PC-9 (cell line): ENCODE results near the gene TMEM53. TPM values are rescaled to one million over a fixed set of nuclear protein-coding genes. Genes with fewer than 3 reads are reported as not detected.

Source experiments
- BruUV-seq: library from RNA; stranded (reverse); fragments of 400-500 nt; replicated peaks from 2 replicates; lab custom pipeline; 2021; lab: Mats Ljungman, UMichigan
- CTCF ChIA-PET: fragments of 300-600 bp; sonication (Branson Sonifier 250); formaldehyde crosslinking; loops from one replicate; lab custom pipeline; 2022; ENCODE audit warnings: antibody characterized with exemption; lab: Charles Lee
- POLR2A ChIA-PET: fragments of 300-600 bp; sonication (Branson Sonifier 250); formaldehyde crosslinking; loops from one replicate; lab custom pipeline; 2022; ENCODE audit warnings: antibody characterized with exemption; ENCODE audit not compliant: unreplicated experiment; lab: Charles Lee
- DNase-seq, 2 experiments: peaks; one replicate each; pipeline versions ENCODE4 v3.0.0 to v3.0.0-alpha.2; 2015 to 2022; ENCODE audit warnings: mixed read lengths in 1 of 2
- H2AFZ ChIP-seq: fragments of 200-600 bp; sonication (generic); 2 replicates; pipeline ENCODE4 v1.8.1; 2017; ENCODE audit warnings: antibody characterized with exemption
- H3F3A ChIP-seq: fragments of 200-600 bp; sonication (generic); 2 replicates; pipeline ENCODE4 v1.8.1; 2017; ENCODE audit warnings: antibody characterized with exemption, mild to moderate bottlenecking, low read depth; ENCODE audit not compliant: insufficient read depth
- H3K27ac ChIP-seq: fragments of 200-600 bp; sonication (generic); 2 replicates; pipeline ENCODE4 v1.6.1; 2016; ENCODE audit warnings: mixed run types
- H3K27me3 ChIP-seq: fragments of 200-600 bp; sonication (generic); 2 replicates; pipeline ENCODE4 v1.6.1; 2016; ENCODE audit warnings: low read depth, mixed run types; ENCODE audit not compliant: insufficient read depth
- H3K36me3 ChIP-seq: fragments of 200-600 bp; sonication (generic); 2 replicates; pipeline ENCODE4 v1.6.1; 2016; ENCODE audit warnings: low read depth, mixed run types
- H3K4me1 ChIP-seq: fragments of 200-600 bp; sonication (generic); replicated peaks from 2 replicates; pipeline ENCODE4 v1.6.1; 2016; ENCODE audit warnings: mixed run types; ENCODE audit not compliant: insufficient read depth
- H3K4me2 ChIP-seq: fragments of 200-600 bp; sonication (generic); 2 replicates; pipeline ENCODE4 v1.6.1; 2017; ENCODE audit warnings: mixed run types
- H3K4me3 ChIP-seq: fragments of 200-600 bp; sonication (generic); 2 replicates; pipeline ENCODE4 v1.6.1; 2016; ENCODE audit warnings: mixed run types
- H3K79me2 ChIP-seq: fragments of 200-600 bp; sonication (generic); 2 replicates; pipeline ENCODE4 v1.6.1; 2017; ENCODE audit warnings: low read depth, mixed run types
- H3K9me2 ChIP-seq: fragments of 200-600 bp; sonication (generic); 2 replicates; pipeline ENCODE4 v1.8.1; 2017; ENCODE audit warnings: mild to moderate bottlenecking; ENCODE audit not compliant: insufficient read depth
- H3K9me3 ChIP-seq: fragments of 200-600 bp; sonication (generic); 2 replicates; pipeline ENCODE4 v1.8.1; 2016; ENCODE audit warnings: low read depth; ENCODE audit not compliant: insufficient read depth
- H4K20me1 ChIP-seq: fragments of 200-600 bp; sonication (generic); 2 replicates; pipeline ENCODE4 v1.8.1; 2017; ENCODE audit not compliant: insufficient read depth
- CTCF ChIP-seq: fragments of 200-600 bp; sonication (generic); conservative IDR thresholded peaks from 2 replicates; pipeline ENCODE4 v1.6.1; 2017; ENCODE audit warnings: mixed run types, antibody characterized with exemption, mild to moderate bottlenecking, moderate library complexity
- EZH2 ChIP-seq: fragments of 200-600 bp; sonication (generic); IDR thresholded peaks from 2 replicates; pipeline ENCODE4 v1.8.0; 2017; ENCODE audit warnings: antibody characterized with exemption, low read depth
- intact Hi-C: fragments of 100-400 bp; cut with micrococcal nuclease; formaldehyde crosslinking; loops from one replicate; pipeline ENCODE4 v1.10.0; 2022; ENCODE audit not compliant: unreplicated experiment
- total RNA-seq: library from RNA; stranded (reverse); gene quantifications from 2 replicates; pipeline ENCODE4 v1.2.3, GENCODE V29; 2021

Gene TMEM53
- total RNA-seq, 1 experiment from 2014 or later, result 36.1 TPM

GRCh38 chr1:44625348-44625747 is 48.9 kb downstream of the TMEM53 start:
- intact Hi-C loops, result loop anchor here (5.0 kb wide), 1 partner anchor 68 kb away; no protein-coding TSS in a partner anchor
- peaks cover 23% of the 10 kb centered on the region for H3K4me1 ChIP-seq
- no peaks in the 10 kb centered on the region for H3K27me3 ChIP-seq
- POLR2A ChIA-PET, result no interaction called here
- peaks cover 21% of the 10 kb centered on the region; the same call in 1 of the 2 replicates for H3F3A ChIP-seq
- H3K9me3 ChIP-seq, result no peaks in the 10 kb centered on the region
- no peak for DNase-seq
- H3K36me3 ChIP-seq, result no peaks in the 10 kb centered on the region
- BruUV-seq, result no TSS peak
- H3K4me3 ChIP-seq, result no peak overlapping the region
- CTCF ChIA-PET, result no interaction called here
- TF ChIP-seq EZH2, result no peak
- H4K20me1 ChIP-seq, result no peaks in the 10 kb centered on the region
- no peak overlapping the region for H2AFZ ChIP-seq
- no peaks in the 10 kb centered on the region for H3K9me2 ChIP-seq
- H3K79me2 ChIP-seq, result no peaks in the 10 kb centered on the region
- H3K27ac ChIP-seq, result no peak overlapping the region
- H3K4me2 ChIP-seq, result no peak overlapping the region

DNA sequence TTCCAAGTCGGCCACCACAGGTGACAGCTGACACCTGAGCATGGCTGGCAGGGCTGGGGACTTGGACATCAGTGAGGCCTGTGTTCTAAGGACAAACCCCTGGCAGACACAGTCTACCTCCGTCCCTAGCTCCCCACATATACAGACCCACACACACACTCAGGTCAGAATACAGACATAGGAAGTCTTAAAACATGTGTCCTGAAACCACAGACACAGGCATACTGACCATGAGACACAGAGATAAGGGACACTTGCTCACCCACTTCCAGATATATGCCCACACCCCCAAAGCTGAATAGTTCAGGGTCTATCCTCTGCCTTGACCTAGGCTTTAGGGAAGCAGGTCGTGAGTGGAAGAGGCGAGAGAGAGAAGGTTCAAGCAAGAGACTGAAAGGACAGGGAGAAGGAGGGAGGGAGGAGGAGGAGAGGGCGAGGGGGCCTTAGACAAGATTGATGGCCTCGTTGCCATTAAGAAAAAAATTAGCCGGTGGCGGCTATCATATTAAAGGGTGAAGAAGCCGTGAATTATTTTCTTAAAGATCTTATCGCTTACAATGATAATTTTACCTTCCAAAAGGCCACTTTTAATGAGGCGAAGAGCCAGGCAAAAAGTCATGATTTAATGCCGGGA is 49.9 kb downstream of the TMEM53 start:
- Histone ChIP-seq H3K9me3 (no peaks in the 10 kb centered on the region), H3K27me3 (no peaks in the 10 kb centered on the region), H2AFZ (no peak overlapping the region), H3K4me1 (peaks cover 13% of the 10 kb centered on the region), H3K4me2 (no peak overlapping the region), H3K9me2 (no peaks in the 10 kb centered on the region), H4K20me1 (no peaks in the 10 kb centered on the region), H3K27ac (no peak overlapping the region), H3K4me3 (no peak overlapping the region), H3F3A (peaks cover 12% of the 10 kb centered on the region; the same call in 1 of the 2 replicates), H3K79me2 (no peaks in the 10 kb centered on the region), H3K36me3 (no peaks in the 10 kb centered on the region)
- intact Hi-C loops, result no loop called here
- CTCF ChIA-PET, result no interaction called here
- no TSS peak for BruUV-seq
- TF ChIP-seq EZH2 (no peak), CTCF (no peak)
- POLR2A ChIA-PET, result no interaction called here
- no peak for DNase-seq

DNA sequence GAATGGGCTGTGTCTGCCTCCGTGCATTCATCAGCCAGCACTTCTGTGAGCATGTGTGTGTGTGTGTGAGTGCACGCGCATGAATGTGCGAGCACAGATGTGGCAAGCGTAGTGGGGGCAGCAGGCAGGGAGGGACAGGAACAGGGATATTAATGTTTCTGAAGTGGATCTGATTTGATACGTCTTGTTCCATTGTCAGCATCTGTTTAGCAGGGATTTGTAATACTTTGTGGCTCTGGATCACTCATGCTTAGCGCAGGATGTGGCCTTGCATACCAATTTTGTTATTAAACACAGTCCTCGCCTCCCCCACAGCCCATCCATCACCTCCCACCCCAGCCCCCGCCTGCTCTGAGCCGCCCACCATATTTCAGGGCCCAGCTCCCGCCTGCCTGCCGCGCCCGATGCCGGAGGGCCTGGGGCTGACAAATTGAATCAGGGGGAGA is 52.4 kb downstream of the TMEM53 start:
- H3K4me3 ChIP-seq, result no peak overlapping the region
- intact Hi-C loops, result no loop called here
- no peaks in the 10 kb centered on the region for H3K9me2 ChIP-seq
- H3K4me1 ChIP-seq, result no peaks in the 10 kb centered on the region
- BruUV-seq, result no TSS peak
- no peak overlapping the region for H3K27ac ChIP-seq
- ChIA-PET POLR2A (no interaction called here), CTCF (interaction anchor here (0.6 kb wide), 1 partner anchor 14 kb away, joined by 4 read pairs; no protein-coding TSS in a partner anchor)
- no peaks in the 10 kb centered on the region for H4K20me1 ChIP-seq
- no peaks in the 10 kb centered on the region for H3F3A ChIP-seq
- TF ChIP-seq CTCF (no peak), EZH2 (no peak)
- no peaks in the 10 kb centered on the region for H3K27me3 ChIP-seq
- DNase-seq, result no peak
- H3K36me3 ChIP-seq, result no peaks in the 10 kb centered on the region
- H2AFZ ChIP-seq, result no peak overlapping the region
- no peaks in the 10 kb centered on the region for H3K79me2 ChIP-seq
- H3K4me2 ChIP-seq, result no peak overlapping the region
- no peaks in the 10 kb centered on the region for H3K9me3 ChIP-seq
